ENCODE results near the gene ABCD3. TPM values are rescaled to one million over a fixed set of nuclear protein-coding genes. Genes with fewer than 3 reads are reported as not detected.
A peak's percentile ranks its signal among the peaks of the same experiment; 100 is the strongest.

Gene ABCD3
- total RNA-seq, 1 experiment from 2014 or later: 93.4 TPM

DNA sequence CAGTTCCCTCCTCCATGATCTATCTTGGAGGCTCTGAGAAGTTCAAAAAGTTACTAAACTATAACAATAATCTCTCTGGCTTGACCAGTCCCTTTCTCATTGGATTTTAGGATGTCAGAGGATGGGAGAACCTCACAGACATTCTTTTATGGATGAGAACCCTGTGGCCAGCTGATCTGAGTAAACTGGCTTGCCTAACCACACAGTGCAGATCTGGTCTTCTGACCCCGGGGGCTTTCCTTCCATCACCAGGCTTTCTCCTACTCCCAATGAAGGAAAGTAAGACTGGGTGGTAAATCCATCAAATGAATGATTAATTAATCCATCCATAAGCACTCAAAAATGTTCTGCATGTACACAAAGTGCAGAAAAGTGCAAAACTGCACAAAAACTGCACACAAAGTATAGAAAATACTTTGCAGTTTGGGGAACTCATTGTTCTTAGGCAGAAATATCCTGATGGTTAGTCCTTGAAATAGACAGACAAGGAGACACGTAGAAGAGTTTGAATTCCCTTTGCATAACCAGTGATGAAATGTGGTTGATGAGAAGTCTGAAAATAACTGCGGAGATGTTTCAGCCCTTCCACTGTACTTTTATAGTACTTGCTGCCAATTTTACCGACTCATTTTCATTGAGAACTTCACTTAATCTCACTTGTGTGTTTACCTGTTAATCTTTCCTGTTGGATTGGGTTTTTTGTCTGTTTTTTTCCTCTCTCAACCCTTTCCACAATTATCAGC is 125.9 kb downstream of the ABCD3 start:
- no peak overlapping the region for H3K27ac Mint-ChIP-seq (ENCODE audit: unreplicated experiment)
- no peaks in the 10 kb centered on the region for H3K9me3 Mint-ChIP-seq (ENCODE audit: unreplicated experiment)
- TF ChIP-seq, protein P1, sequence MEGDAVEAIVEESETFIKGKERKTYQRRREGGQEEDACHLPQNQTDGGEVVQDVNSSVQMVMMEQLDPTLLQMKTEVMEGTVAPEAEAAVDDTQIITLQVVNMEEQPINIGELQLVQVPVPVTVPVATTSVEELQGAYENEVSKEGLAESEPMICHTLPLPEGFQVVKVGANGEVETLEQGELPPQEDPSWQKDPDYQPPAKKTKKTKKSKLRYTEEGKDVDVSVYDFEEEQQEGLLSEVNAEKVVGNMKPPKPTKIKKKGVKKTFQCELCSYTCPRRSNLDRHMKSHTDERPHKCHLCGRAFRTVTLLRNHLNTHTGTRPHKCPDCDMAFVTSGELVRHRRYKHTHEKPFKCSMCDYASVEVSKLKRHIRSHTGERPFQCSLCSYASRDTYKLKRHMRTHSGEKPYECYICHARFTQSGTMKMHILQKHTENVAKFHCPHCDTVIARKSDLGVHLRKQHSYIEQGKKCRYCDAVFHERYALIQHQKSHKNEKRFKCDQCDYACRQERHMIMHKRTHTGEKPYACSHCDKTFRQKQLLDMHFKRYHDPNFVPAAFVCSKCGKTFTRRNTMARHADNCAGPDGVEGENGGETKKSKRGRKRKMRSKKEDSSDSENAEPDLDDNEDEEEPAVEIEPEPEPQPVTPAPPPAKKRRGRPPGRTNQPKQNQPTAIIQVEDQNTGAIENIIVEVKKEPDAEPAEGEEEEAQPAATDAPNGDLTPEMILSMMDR (IDR thresholded peaks at IDR 0.05; ENCODE audit: insufficient read depth in 1 of 2, low read depth in 1 of 2, low read length in 1 of 2, severe bottlenecking in 1 of 2, unreplicated experiment in 1 of 2): no peak
- Histone ChIP-seq H3K4me1 (peaks cover 13% of the 10 kb centered on the region; the same call in 1 of the 2 replicates), H3K4me3 (ENCODE audit: low read depth, low read length) (no peak overlapping the region), H3K36me3 (ENCODE audit: control insufficient read depth, insufficient read depth, low read length) (no peaks in the 10 kb centered on the region), H3K9me3 (no peaks in the 10 kb centered on the region), H3K27me3 (replicated peaks; ENCODE audit: control insufficient read depth, insufficient read depth, low read length) (no peaks in the 10 kb centered on the region)
- H3K4me3 Mint-ChIP-seq (ENCODE audit: unreplicated experiment): no peak overlapping the region
- intact Hi-C loops (cut with micrococcal nuclease; ENCODE audit: unreplicated experiment): no loop called here
- ChIA-PET CTCF (no interaction called here), POLR2A (no interaction called here)
- no peak for DNase-seq
- H3K27me3 Mint-ChIP-seq (ENCODE audit: insufficient read depth, unreplicated experiment): no peaks in the 10 kb centered on the region
- peaks cover 11% of the 10 kb centered on the region for H3K4me1 Mint-ChIP-seq (ENCODE audit: low read depth, unreplicated experiment)
- BruUV-seq (replicated peaks): no TSS peak
- H3K36me3 Mint-ChIP-seq (ENCODE audit: insufficient read depth, unreplicated experiment): peaks cover 8% of the 10 kb centered on the region

GRCh38 chr1:94544706-94545490 is 126.7 kb downstream of the ABCD3 start:
- H3K27ac Mint-ChIP-seq (ENCODE audit: unreplicated experiment): no peak overlapping the region
- H3K36me3 ChIP-seq (ENCODE audit: control insufficient read depth, insufficient read depth, low read length): no peaks in the 10 kb centered on the region
- DNase-seq: no peak
- no peaks in the 10 kb centered on the region for H3K27me3 Mint-ChIP-seq (ENCODE audit: insufficient read depth, unreplicated experiment)
- CTCF ChIA-PET: no interaction called here
- no peaks in the 10 kb centered on the region for H3K36me3 Mint-ChIP-seq (ENCODE audit: insufficient read depth, unreplicated experiment)
- no peaks in the 10 kb centered on the region for H3K9me3 Mint-ChIP-seq (ENCODE audit: unreplicated experiment)
- TF ChIP-seq, protein P1 (IDR thresholded peaks at IDR 0.05; ENCODE audit: insufficient read depth in 1 of 2, low read depth in 1 of 2, low read length in 1 of 2, severe bottlenecking in 1 of 2, unreplicated experiment in 1 of 2): no peak
- no peaks in the 10 kb centered on the region for H3K27me3 ChIP-seq (replicated peaks; ENCODE audit: control insufficient read depth, insufficient read depth, low read length)
- H3K4me1 Mint-ChIP-seq (ENCODE audit: low read depth, unreplicated experiment): peaks cover 12% of the 10 kb centered on the region
- POLR2A ChIA-PET: no interaction called here
- peaks cover 13% of the 10 kb centered on the region; the same call in 1 of the 2 replicates for H3K4me1 ChIP-seq
- H3K9me3 ChIP-seq: no peaks in the 10 kb centered on the region
- no TSS peak for BruUV-seq (replicated peaks)
- intact Hi-C loops (cut with micrococcal nuclease; ENCODE audit: unreplicated experiment): no loop called here
- no peak overlapping the region for H3K4me3 Mint-ChIP-seq (ENCODE audit: unreplicated experiment)
- no peak overlapping the region for H3K4me3 ChIP-seq (ENCODE audit: low read depth, low read length)

DNA sequence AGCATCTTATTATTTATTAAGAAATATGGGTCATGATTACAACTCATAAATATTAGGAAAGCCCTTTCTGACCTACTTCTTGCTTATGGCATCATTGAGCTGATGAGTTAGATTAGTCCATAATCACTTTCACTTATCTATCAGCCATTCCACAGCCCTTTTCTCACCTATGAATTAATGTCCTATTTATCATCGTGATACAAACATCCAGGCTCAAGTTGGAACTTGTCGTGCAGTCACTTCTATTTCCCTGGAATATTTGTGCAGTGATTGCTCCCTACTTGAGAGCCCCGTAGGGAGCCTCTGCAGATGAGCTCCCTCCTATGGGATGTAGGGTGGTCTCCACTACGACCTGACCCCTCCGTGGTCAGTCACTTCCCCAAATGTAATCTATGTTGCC is 131.5 kb downstream of the ABCD3 start:
- POLR2A ChIA-PET: no interaction called here
- peaks cover 15% of the 10 kb centered on the region for H3K4me1 Mint-ChIP-seq (ENCODE audit: low read depth, unreplicated experiment)
- CTCF ChIA-PET: no interaction called here

More for the DNA sequence above, 131.5 kb downstream of the ABCD3 start:
- no peak for DNase-seq
- H3K36me3 Mint-ChIP-seq (ENCODE audit: insufficient read depth, unreplicated experiment): no peaks in the 10 kb centered on the region
- H3K4me3 ChIP-seq (ENCODE audit: low read depth, low read length): no peak overlapping the region
- TF ChIP-seq, protein P1 (IDR thresholded peaks at IDR 0.05; ENCODE audit: insufficient read depth in 1 of 2, low read depth in 1 of 2, low read length in 1 of 2, severe bottlenecking in 1 of 2, unreplicated experiment in 1 of 2): no peak
- peak overlapping the region; percentile 70 for H3K27ac Mint-ChIP-seq (ENCODE audit: unreplicated experiment)
- H3K36me3 ChIP-seq (ENCODE audit: control insufficient read depth, insufficient read depth, low read length): no peaks in the 10 kb centered on the region
- H3K27me3 ChIP-seq (replicated peaks; ENCODE audit: control insufficient read depth, insufficient read depth, low read length): no peaks in the 10 kb centered on the region
- H3K9me3 ChIP-seq: no peaks in the 10 kb centered on the region
- BruUV-seq (replicated peaks): no TSS peak
- no peaks in the 10 kb centered on the region for H3K9me3 Mint-ChIP-seq (ENCODE audit: unreplicated experiment)
- no peak overlapping the region for H3K4me3 Mint-ChIP-seq (ENCODE audit: unreplicated experiment)
- intact Hi-C loops (cut with micrococcal nuclease; ENCODE audit: unreplicated experiment): no loop called here
- peaks cover 44% of the 10 kb centered on the region for H3K4me1 ChIP-seq
- H3K27me3 Mint-ChIP-seq (ENCODE audit: insufficient read depth, unreplicated experiment): no peaks in the 10 kb centered on the region

All from Caco-2 (cell line).